ENCODE measurements around the gene IL17RE.

- no peak for TF ChIP-seq EZH2 (IDR thresholded peaks at IDR 0.05; ENCODE audit: borderline replicate concordance, low read depth, low read length, severe bottlenecking)
- TF ChIP-seq FOS (IDR thresholded peaks at IDR 0.05; ENCODE audit: borderline replicate concordance, insufficient read depth, low read length): no peak
- no peak for TF ChIP-seq CTCF (IDR thresholded peaks at IDR 0.05; ENCODE audit: extremely low read depth in 1 of 2, insufficient read depth in 1 of 2, low read depth in 1 of 2, low read length in 2 of 2)
- no peak for TF ChIP-seq POLR2AphosphoS5 (IDR thresholded peaks at IDR 0.05; ENCODE audit: insufficient read depth, low read depth, low read length)
- TF ChIP-seq POLR2A (IDR thresholded peaks at IDR 0.05; ENCODE audit: low read depth, low read length): no peak
- TF ChIP-seq MYC (IDR thresholded peaks at IDR 0.05; ENCODE audit: low read depth, low read length): no peak
Observed at GRCh38 chr3:9899289-9899791, 3.3 kb upstream of the IL17RE start.
